ENCODE data around the gene PPP2R3B.

DNA sequence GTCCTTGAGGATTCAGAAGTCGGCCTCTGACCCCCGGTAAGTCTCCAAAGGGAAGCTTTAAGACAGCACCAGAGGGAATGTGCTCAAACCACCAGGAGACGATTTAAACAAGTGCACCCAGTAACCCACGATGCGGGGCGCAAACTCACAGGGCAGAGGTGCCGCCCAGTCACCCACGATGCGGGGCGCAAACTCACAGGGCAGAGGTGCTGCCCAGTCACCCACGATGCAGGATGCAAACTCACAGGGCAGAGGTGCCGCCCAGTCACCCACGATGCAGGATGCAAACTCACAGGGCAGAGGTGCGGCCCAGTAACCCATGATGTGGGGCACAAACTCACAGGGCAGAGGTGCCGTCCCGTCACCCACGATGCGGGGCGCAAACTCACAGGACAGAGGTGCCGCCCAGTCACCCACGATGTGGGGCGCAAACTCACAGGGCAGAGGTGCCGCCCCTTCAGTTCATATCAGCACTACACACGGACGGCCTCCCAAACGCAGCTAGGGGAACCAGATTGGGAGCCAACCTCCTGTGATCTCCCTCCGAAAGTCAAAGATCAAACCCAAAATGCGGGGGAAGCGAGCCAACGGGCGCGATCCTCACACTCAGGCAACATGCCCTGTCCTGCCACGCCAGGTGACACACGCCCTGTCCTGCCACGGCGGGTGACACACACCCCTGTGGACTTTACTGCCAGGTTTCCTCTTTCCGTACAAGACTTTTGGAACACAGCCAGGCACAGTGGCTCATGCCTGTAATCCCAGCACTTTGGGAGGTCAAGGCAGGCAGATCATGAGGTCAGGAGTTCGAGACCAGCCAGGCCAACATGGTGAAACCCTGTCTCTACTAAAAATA is 11.3 kb downstream of the PPP2R3B start:
- TF ChIP-seq POLR2A (IDR thresholded peaks at IDR 0.05) = no peak
- no peak for TF ChIP-seq POLR2AphosphoS5 (IDR thresholded peaks at IDR 0.05)
